MG63 (cell line): ENCODE measurements around the gene ABCB6. TPM values are rescaled to one million over a fixed set of nuclear protein-coding genes. Genes with fewer than 3 reads are reported as not detected.

Source experiments
- DNase-seq: peaks from one replicate; pipeline ENCODE4 v3.0.0-alpha.2; 2020
- H3K27me3 ChIP-seq: fragments of 250-450 bp; sonication (Bioruptor Pico); 2 replicates; pipeline ENCODE4 v1.5.1; 2020; ENCODE audit warnings: mild to moderate bottlenecking, moderate library complexity
- H3K36me3 ChIP-seq: fragments of 250-450 bp; sonication (Bioruptor Pico); 2 replicates; pipeline ENCODE4 v1.5.1; 2020; ENCODE audit warnings: mild to moderate bottlenecking, moderate library complexity
- H3K4me3 ChIP-seq: fragments of 250-450 bp; sonication (Bioruptor Pico); 2 replicates; pipeline ENCODE4 v1.5.1; 2020; ENCODE audit warnings: mild to moderate bottlenecking, moderate library complexity
- H3K9me3 ChIP-seq: fragments of 250-450 bp; sonication (Bioruptor Pico); 2 replicates; pipeline ENCODE4 v1.5.1; 2020; ENCODE audit warnings: mild to moderate bottlenecking, moderate library complexity
- total RNA-seq: library from RNA; depleted of rRNA; stranded (reverse); fragments of >200 nt; shearing (Covaris generic); gene quantifications from 2 replicates; pipeline ENCODE4 v1.2.3, GENCODE V29; 2014; ENCODE audit warnings: low replicate concordance; rRNA removed

Gene ABCB6
- total RNA-seq, 1 experiment from 2014 or later: 31.7 TPM

DNA sequence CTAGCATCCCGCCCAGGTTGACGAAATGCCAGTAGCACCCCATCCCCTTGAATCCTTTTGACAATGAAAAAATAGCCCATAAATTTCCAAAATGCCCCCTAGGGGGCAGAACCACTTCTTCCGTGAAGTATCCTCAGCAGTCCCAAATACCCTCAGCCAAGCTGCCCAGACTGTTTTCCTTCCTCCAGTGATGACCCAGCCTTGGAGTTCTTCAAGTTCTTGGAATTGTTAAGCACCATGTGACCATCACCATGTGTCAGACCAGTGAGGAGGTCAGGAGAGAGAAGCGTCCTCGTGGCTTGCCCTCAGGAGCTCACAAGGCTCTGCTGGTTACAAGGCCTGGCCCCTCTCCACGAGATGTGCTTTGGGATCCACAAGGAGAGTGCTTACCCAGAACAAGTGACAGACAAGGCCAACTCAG is 47.5 kb downstream of the ABCB6 start:
- Histone ChIP-seq H3K4me3 (no peak overlapping the region), H3K27me3 (no peaks in the 10 kb centered on the region), H3K36me3 (peaks cover 23% of the 10 kb centered on the region), H3K9me3 (no peaks in the 10 kb centered on the region)
- DNase-seq: peak; percentile 54

GRCh38 chr2:219169930-219170654 is 48.7 kb downstream of the ABCB6 start, which contains the start of gene SLC23A3:
Gene SLC23A3 (minus strand): TSS chr2:219170029. CDS start chr2:219169984, 45 bp downstream.
- no peak for DNase-seq
- Histone ChIP-seq H3K9me3 (no peaks in the 10 kb centered on the region), H3K4me3 (no peak within 1 kb of the TSS), H3K27me3 (no peaks in the 10 kb centered on the region), H3K36me3 (peaks cover 22% of the 10 kb centered on the region)

GRCh38 chr2:219168932-219169331 is 49.8 kb downstream of the ABCB6 start:
- no peak for DNase-seq
- H3K36me3 ChIP-seq: peaks cover 10% of the 10 kb centered on the region
- H3K4me3 ChIP-seq: no peak overlapping the region
- no peaks in the 10 kb centered on the region for H3K9me3 ChIP-seq
- H3K27me3 ChIP-seq: no peaks in the 10 kb centered on the region

GRCh38 chr2:219168526-219168925 is 50.2 kb downstream of the ABCB6 start:
- no peak overlapping the region for H3K4me3 ChIP-seq
- no peaks in the 10 kb centered on the region for H3K27me3 ChIP-seq
- DNase-seq: no peak
- peaks cover 6% of the 10 kb centered on the region for H3K36me3 ChIP-seq
- H3K9me3 ChIP-seq: no peaks in the 10 kb centered on the region

DNA sequence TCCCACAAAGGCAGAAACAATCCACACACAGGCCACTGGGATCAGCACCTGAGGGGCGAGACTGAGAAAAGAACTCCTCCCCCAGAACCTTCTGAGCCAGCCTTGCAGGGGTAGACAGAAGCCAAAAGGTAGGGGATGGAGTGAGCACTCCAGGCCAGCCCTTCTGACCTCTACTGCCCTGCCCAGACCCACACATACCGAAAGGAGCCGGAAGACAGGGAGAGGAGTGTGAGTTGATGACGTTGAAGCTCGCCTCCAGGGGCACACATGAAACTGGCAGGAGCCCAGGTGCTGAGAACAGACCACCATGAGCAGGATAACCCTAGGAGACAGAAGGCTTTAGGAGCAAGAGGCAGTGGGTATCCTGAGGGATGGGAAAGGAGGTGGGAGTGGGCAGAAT is 50.8 kb downstream of the ABCB6 start:
- Histone ChIP-seq H3K9me3 (no peaks in the 10 kb centered on the region), H3K4me3 (no peak overlapping the region), H3K27me3 (no peaks in the 10 kb centered on the region), H3K36me3 (peaks cover 2% of the 10 kb centered on the region)
- DNase-seq: no peak

DNA sequence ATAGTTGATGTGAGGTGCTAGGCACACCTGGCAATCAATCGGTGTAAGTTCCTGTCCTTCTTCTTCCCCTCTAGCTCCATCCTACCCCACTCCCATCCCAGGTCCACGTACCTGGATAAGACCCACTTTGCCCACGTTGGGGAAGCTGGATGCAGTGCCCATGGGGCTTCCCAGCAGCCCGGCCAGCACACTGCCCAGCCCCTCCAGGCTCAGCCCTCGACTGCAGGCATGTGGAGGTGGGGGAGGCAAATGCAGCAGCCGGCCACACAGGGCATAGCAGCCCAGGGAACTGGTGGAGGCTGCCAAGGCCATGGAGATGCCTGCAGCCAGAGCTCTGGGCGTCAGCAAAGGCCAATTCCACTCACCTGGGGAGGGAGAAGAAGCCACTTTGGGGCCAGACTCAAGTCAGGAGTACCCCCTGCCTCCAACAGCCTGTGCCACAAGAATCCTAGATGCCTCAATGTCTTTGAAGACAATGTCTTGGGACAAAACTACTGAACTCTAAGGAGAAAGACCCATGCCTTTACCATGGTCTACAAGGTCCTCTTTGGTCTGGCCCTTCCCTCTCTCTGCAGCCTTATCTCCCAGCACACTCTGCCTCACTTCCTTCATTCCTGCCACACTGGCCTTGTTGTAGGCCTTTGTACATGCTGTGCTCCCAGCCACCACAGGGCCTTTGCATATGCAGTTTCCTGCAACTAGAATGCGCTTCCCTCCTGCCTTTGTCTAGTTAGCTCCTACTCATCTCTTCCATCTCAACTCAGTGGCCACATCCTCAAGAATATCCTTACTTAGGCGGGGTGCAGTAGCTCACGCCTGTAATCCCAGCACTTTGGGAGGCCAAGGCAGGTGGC is 53.5 kb downstream of the ABCB6 start:
- H3K9me3 ChIP-seq: no peaks in the 10 kb centered on the region
- no peak for DNase-seq
- no peaks in the 10 kb centered on the region for H3K27me3 ChIP-seq
- no peaks in the 10 kb centered on the region; the same call in 1 of the 2 replicates for H3K36me3 ChIP-seq
- H3K4me3 ChIP-seq: no peak overlapping the region

- Histone ChIP-seq H3K9me3 (no peaks in the 10 kb centered on the region), H3K4me3 (no peak overlapping the region), H3K36me3 (no peaks in the 10 kb centered on the region; the same call in 1 of the 2 replicates), H3K27me3 (no peaks in the 10 kb centered on the region)
- no peak for DNase-seq
Observed at GRCh38 chr2:219163156-219163555, 55.6 kb downstream of the ABCB6 start.

- Histone ChIP-seq H3K36me3 (peaks cover 2% of the 10 kb centered on the region; the same call in 1 of the 2 replicates), H3K9me3 (no peaks in the 10 kb centered on the region), H3K4me3 (peak overlapping the region; percentile 82), H3K27me3 (no peaks in the 10 kb centered on the region)
- no peak for DNase-seq
Observed at GRCh38 chr2:219161097-219161496, 57.7 kb downstream of the ABCB6 start.

GRCh38 chr2:219160186-219161017 is 58.4 kb downstream of the ABCB6 start, which contains the start of gene NHEJ1:
Gene NHEJ1 (minus strand): TSS chr2:219160815. CDS start chr2:219158362, 2,453 bp downstream.
- H3K9me3 ChIP-seq: no peaks in the 10 kb centered on the region
- H3K4me3 ChIP-seq: peak within 1 kb of the TSS; percentile 82
- peak; percentile 93 for DNase-seq
- H3K36me3 ChIP-seq: peaks cover 2% of the 10 kb centered on the region; the same call in 1 of the 2 replicates
- H3K27me3 ChIP-seq: no peaks in the 10 kb centered on the region

Other genes with a start within 250 kb of the ABCB6 start
- not detected in 2 replicates for gene FEV, start 233.8 kb downstream of the ABCB6 start, total RNA-seq
- gene CRYBA2, start 225.5 kb downstream of the ABCB6 start, total RNA-seq: not detected in 2 replicates
- gene CFAP65, start 177.4 kb downstream of the ABCB6 start, total RNA-seq: 0.03 TPM in 1 of 2 replicates, not detected in the other
- gene IHH, start 158.0 kb downstream of the ABCB6 start, total RNA-seq: 0.16 TPM in 1 of 2 replicates, not detected in the other
- 20.9 and 22.6 TPM in 2 replicates for gene NHEJ1, start 58.1 kb downstream of the ABCB6 start, total RNA-seq
- gene SLC23A3, start 48.9 kb downstream of the ABCB6 start, total RNA-seq: not detected in 2 replicates
- gene CNPPD1, start 42.0 kb downstream of the ABCB6 start, total RNA-seq: 35.2 and 40.6 TPM in 2 replicates
- gene RETREG2, start 40.7 kb downstream of the ABCB6 start, total RNA-seq: 52.2 and 85.4 TPM in 2 replicates
- gene ZFAND2B, start 12.2 kb downstream of the ABCB6 start, total RNA-seq: 43.3 and 72.7 TPM in 2 replicates
- 74.5 and 90.6 TPM in 2 replicates for gene ATG9A, start 10.7 kb upstream of the ABCB6 start, total RNA-seq
- 21.3 and 23.4 TPM in 2 replicates for gene ANKZF1, start 10.8 kb upstream of the ABCB6 start, total RNA-seq
- 2.3 and 13.0 TPM in 2 replicates for gene GLB1L, start 26.5 kb upstream of the ABCB6 start, total RNA-seq
- gene STK16, start 26.5 kb upstream of the ABCB6 start, total RNA-seq: 14.4 and 26.0 TPM in 2 replicates
- not detected in 2 replicates for gene TUBA4B, start 34.3 kb upstream of the ABCB6 start, total RNA-seq
- 3.1 and 7.7 TPM in 2 replicates for gene TUBA4A, start 35.0 kb upstream of the ABCB6 start, total RNA-seq
- gene DNAJB2, start 60.4 kb upstream of the ABCB6 start, total RNA-seq: 55.0 and 56.4 TPM in 2 replicates
- not detected in 2 replicates for gene PTPRN, start 90.4 kb upstream of the ABCB6 start, total RNA-seq
- gene RESP18, start 113.8 kb upstream of the ABCB6 start, total RNA-seq: not detected in 2 replicates
- 56.4 and 73.1 TPM in 2 replicates for gene DNPEP, start 169.0 kb upstream of the ABCB6 start, total RNA-seq
- 3.8 and 22.6 TPM in 2 replicates for gene DES, start 199.4 kb upstream of the ABCB6 start, total RNA-seq
- gene SPEG, start 215.9 kb upstream of the ABCB6 start, total RNA-seq: 11.6 and 12.6 TPM in 2 replicates